HG03139 (cell line): ENCODE results near the gene OR2T11.
"Not testable (repeated sequence)": the region's sequence is repeated elsewhere in the genome, so short reads cannot be mapped to it uniquely, and the experiment has no call there.

Experiments
- ATAC-seq: cut with Tn5 transposase; IDR thresholded peaks from one replicate; pipeline ENCODE4 v1.9.1; 2021; ENCODE audit not compliant: unreplicated experiment

Gene OR2T11

GRCh38 chr1:248634991-248635390, at the start of gene OR2T11:
Gene OR2T11, minus strand, starts transcription at chr1:248635091. Its CDS starts 7,963 bp downstream, at chr1:248627128.
- not testable (repeated sequence) for ATAC-seq

GRCh38 chr1:248681651-248682050, 46.8 kb upstream of the OR2T11 start:
- ATAC-seq = no peak

- no peak for ATAC-seq
These were observed 35.1 kb upstream of the OR2T11 start for GRCh38 chr1:248670003-248670402.

- peak; percentile 99 for ATAC-seq
These were observed 28.8 kb upstream of the OR2T11 start for GRCh38 chr1:248663453-248664328.

- ATAC-seq = not testable (repeated sequence)
These were observed 21.9 kb upstream of the OR2T11 start for GRCh38 chr1:248656797-248657196.

- ATAC-seq = not testable (repeated sequence)
These were observed 20.5 kb upstream of the OR2T11 start, which contains the start of gene OR2T27 for GRCh38 chr1:248655354-248655753. Gene OR2T27, minus strand, starts transcription at chr1:248655528. Its CDS starts 4,644 bp downstream, at chr1:248650884.

- ATAC-seq = not testable (repeated sequence)
These were observed 14.1 kb upstream of the OR2T11 start for GRCh38 chr1:248648770-248649536.

- ATAC-seq = not testable (repeated sequence)
These were observed 10.3 kb upstream of the OR2T11 start, which contains the start of gene OR2T35 for GRCh38 chr1:248645178-248645577. Gene OR2T35, minus strand, starts transcription at chr1:248645278. Its CDS starts 6,020 bp downstream, at chr1:248639258.

GRCh38 chr1:248642971-248643651, 8.2 kb upstream of the OR2T11 start:
- ATAC-seq = peak; percentile 51

- not testable (repeated sequence) for ATAC-seq
These were observed 6.7 kb upstream of the OR2T11 start for GRCh38 chr1:248641583-248641982.

GRCh38 chr1:248640906-248641305, 6.0 kb upstream of the OR2T11 start:
- not testable (repeated sequence) for ATAC-seq

- peak; percentile 32 for ATAC-seq
These were observed 4.8 kb upstream of the OR2T11 start for GRCh38 chr1:248639652-248640051.

GRCh38 chr1:248636612-248637011, 1.7 kb upstream of the OR2T11 start:
- not testable (repeated sequence) for ATAC-seq

GRCh38 chr1:248631354-248632008, 3.4 kb downstream of the OR2T11 start:
- no peak for ATAC-seq

- ATAC-seq = no peak
These were observed 4.3 kb downstream of the OR2T11 start for GRCh38 chr1:248630551-248630950.

GRCh38 chr1:248627971-248628844, 6.7 kb downstream of the OR2T11 start:
- peak; percentile 72 for ATAC-seq

- ATAC-seq = no peak
These were observed 8.9 kb downstream of the OR2T11 start for GRCh38 chr1:248625971-248626370.

GRCh38 chr1:248625166-248625565, 9.7 kb downstream of the OR2T11 start:
- ATAC-seq = no peak

GRCh38 chr1:248622570-248623001, 12.3 kb downstream of the OR2T11 start:
- ATAC-seq = peak; percentile 94
